ENCODE results near the gene ATP5IF1. TPM values are rescaled to one million over a fixed set of nuclear protein-coding genes. Genes with fewer than 3 reads are reported as not detected.

Gene ATP5IF1
- total and polyA plus RNA-seq, 2 of the 4 experiments (the other 2 are of a cell fraction): 33.7 to 105 TPM

GRCh38 chr1:28196330-28196729, 39.6 kb upstream of the ATP5IF1 start:
- no peak for ATAC-seq (ENCODE audit: low read depth)
- Histone ChIP-seq H2AK5ac (ENCODE audit: low read depth, low read length) (no peak overlapping the region), H3K18ac (ENCODE audit: low read depth, low read length) (no peak overlapping the region), H3K4me1 (ENCODE audit: control insufficient read depth, insufficient read depth, low read length) (peaks cover 2% of the 10 kb centered on the region; the same call in 1 of the 2 replicates), H3K4me3 (ENCODE audit: insufficient read depth, low read depth, low read length) (no peak overlapping the region), H3K4ac (ENCODE audit: low read depth, low read length) (no peak overlapping the region; the same call in 1 of the 2 replicates), H4K8ac (ENCODE audit: low read depth in 2 of 2, low read length in 2 of 2) (no peak overlapping the region; a peak in 1 of 4 replicates), H2BK5ac (ENCODE audit: low read depth, low read length, poor library complexity, severe bottlenecking) (no peak overlapping the region), H2AFZ (replicated peaks; ENCODE audit: low read length, poor library complexity) (no peak overlapping the region), H3K9me1 (ENCODE audit: insufficient read depth, low read length) (peaks cover 4% of the 10 kb centered on the region; the same call in 1 of the 2 replicates), H4K20me1 (ENCODE audit: insufficient read depth, low read length) (no peaks in the 10 kb centered on the region), H3K4me2 (ENCODE audit: low read depth, low read length) (no peak overlapping the region), H4K5ac (ENCODE audit: low read depth, low read length) (no peak overlapping the region), H3K9me3 (ENCODE audit: control insufficient read depth, insufficient read depth, low read length) (no peaks in the 10 kb centered on the region), H2AK9ac (replicated peaks; ENCODE audit: low read depth, low read length, poor library complexity) (no peak overlapping the region), H3K56ac (ENCODE audit: extremely low read depth, insufficient read depth, low read length) (no peak overlapping the region), H3K9ac (ENCODE audit: low read depth, low read length) (no peak overlapping the region), H2BK20ac (ENCODE audit: low read depth, low read length) (no peak overlapping the region), H3K27me3 (ENCODE audit: control insufficient read depth, insufficient read depth, low read length) (no peaks in the 10 kb centered on the region), H2BK15ac (ENCODE audit: low read depth, low read length) (no peak overlapping the region), H3K23ac (ENCODE audit: low read depth, low read length) (no peak overlapping the region), H4K91ac (ENCODE audit: insufficient read depth, low read depth, low read length) (peak overlapping the region; percentile 6; the same call in 1 of the 2 replicates), H3K36me3 (ENCODE audit: control insufficient read depth, insufficient read depth, low read length) (peaks cover 29% of the 10 kb centered on the region), H3K14ac (replicated peaks; ENCODE audit: low read depth, low read length) (no peak overlapping the region), H3K79me1 (ENCODE audit: low read depth in 1 of 2, low read length in 2 of 2) (no peaks in the 10 kb centered on the region), H3K27ac (ENCODE audit: insufficient read depth, low read length) (no peak overlapping the region), H2BK120ac (ENCODE audit: low read depth, low read length) (no peak overlapping the region)
- no CpG with 5 or more reads among the region's 3 CpGs for WGBS, 2 experiments (ENCODE audit: extremely low coverage in 2 of 2, insufficient read length in 1 of 2)
- TF ChIP-seq MAZ (IDR thresholded peaks at IDR 0.05; ENCODE audit: borderline replicate concordance, low read depth, low read length) (no peak), MXI1 (IDR thresholded peaks at IDR 0.05; ENCODE audit: borderline replicate concordance, low read depth, low read length) (no peak), USF2 (IDR thresholded peaks at IDR 0.05; ENCODE audit: low read depth, low read length) (no peak)
- BruUV-seq (replicated peaks): no TSS peak
- in situ Hi-C loops (cut with MboI; ENCODE audit: low sequenced_read_pairs) (no loop called here), intact Hi-C loops (cut with micrococcal nuclease) (no loop called here), dilution Hi-C loops (cut with HindIII; ENCODE audit: low sequenced_read_pairs, unreplicated experiment) (no loop called here)
- CTCF ChIA-PET: no interaction called here
- DNase-seq: no peak
- POLR2A ChIA-PET (ENCODE audit: unreplicated experiment): interaction anchor here (0.6 kb wide), 3 partner anchors 8 to 37 kb away, joined by 5 to 14 read pairs (median 8); no protein-coding TSS in a partner anchor

Data from IMR-90 (cell line).